Adipose tissue (tissue), 3 donors: ENCODE measurements around the gene SIDT1. TPM values are rescaled to one million over a fixed set of nuclear protein-coding genes. Genes with fewer than 3 reads are reported as not detected.

Experiments used
- H3K27ac ChIP-seq: one replicate; pipeline ENCODE4 v1.5.1; 2013; ENCODE audit warnings: low read depth, low read length
- WGBS, 3 donors: extraction: QIAGEN DNeasy Blood & Tissue Kit; methylation state at CpG; one replicate each; pipeline ENCODE4 v1.1.7; 2013; 5-methylcytosine and 5-hydroxymethylcytosine counted together
- polyA plus RNA-seq, 3 donors: library from polyadenylated mRNA; stranded (reverse); fragments of 200-250 nt; gene quantifications; one replicate each; pipeline ENCODE4 v1.2.3, GENCODE V29; 2013
- donor health status: healthy with polysubstance abuse.
- donor health status: Bipolar disorder and iron deficiency.
- donor health status: healthy.

SIDT1 gene
- polyA plus RNA-seq, 3 donors, result 0.75 to 1.1 (median 0.88) TPM

DNA sequence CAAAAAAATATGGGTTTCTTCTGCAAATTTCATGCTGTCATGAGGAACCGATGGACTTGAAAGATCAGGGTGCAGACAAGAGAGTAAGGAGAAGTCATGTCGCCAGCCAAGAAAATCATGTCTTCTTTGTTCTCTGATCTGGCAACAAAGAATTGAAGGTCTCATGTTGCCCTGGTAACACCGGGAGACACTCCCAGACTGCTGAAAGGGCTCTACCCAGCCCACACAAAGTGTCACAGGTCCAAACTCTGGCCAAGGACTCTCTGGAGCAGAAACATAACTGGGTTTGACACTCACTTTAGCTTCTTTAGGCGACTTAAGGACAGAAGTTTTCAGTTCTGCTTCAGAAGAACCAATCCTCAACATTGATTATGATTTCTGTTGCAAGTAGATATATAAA is 42.9 kb downstream of the SIDT1 start:
- H3K27ac ChIP-seq, result no peak overlapping the region
- 49 to 66% (median 52%) methylated on average over 4 of the region's 4 CpGs for WGBS, 3 donors

DNA sequence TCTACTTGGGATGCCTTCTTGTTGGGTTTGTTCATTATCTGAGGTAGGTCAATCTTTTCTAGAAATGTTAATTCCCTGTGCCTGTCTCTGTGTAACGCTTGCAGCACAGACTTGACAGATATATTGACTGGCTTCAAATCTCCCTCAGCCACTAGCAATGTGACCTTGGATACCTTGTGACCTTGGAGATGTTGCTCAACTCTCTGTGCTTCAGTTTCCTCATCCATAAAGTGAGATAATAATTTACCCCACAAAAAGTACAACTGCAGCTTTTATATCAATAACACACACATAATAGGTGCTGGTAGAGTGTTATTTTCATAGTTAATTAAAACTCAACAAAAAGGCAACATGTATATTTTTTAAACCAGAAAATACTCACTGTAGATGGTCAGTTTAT is 52.9 kb downstream of the SIDT1 start:
- WGBS, 3 donors, result 14 to 71% (median 46%) methylated on average over 1 of the region's 1 CpG

DNA sequence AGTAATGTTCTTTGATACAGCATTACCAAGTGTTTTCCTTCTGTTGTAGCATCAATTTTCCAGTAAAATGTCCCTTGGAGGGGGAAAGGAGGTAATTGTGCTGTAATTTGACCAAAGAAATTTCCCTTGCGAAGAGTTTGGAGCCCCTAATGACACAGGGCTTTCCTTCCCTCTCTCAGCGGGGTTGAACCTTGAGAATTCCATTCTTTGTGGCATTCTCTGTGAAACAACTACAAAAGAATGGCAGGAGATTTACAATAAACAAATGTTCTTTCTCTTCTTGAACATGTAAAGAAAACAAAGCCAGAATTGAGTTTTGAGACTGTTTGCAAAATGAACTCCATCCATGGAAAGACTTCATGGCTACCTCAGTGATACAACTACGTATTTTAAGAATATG is 53.4 kb downstream of the SIDT1 start:
- no peak overlapping the region for H3K27ac ChIP-seq
- 83 to 88% (median 86%) methylated on average over 3 of the region's 3 CpGs for WGBS, 3 donors

More for the DNA sequence above, 52.9 kb downstream of the SIDT1 start:
- no peak overlapping the region for H3K27ac ChIP-seq

DNA sequence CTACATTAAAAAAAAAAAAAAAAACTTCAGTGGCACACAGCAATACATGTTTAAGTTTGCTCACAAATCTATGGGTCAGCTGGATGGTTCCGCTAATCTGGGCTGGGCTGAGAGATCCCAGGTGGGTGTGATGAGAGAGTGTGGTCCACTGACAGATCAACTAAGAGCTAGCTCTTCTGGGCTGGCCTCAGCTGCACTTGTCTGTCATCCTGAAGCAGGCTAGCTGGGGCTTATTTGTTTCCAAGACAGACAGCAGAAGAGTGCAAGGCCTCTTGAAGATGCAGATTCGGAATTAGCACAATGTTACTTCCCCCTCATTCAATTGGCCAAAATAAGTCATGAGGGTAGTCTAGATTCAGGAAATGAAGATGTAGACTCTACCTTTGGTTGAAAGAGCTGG is 56.5 kb downstream of the SIDT1 start:
- no peak overlapping the region for H3K27ac ChIP-seq
- 93 to 98% (median 94%) methylated on average over 2 of the region's 2 CpGs for WGBS, 3 donors

DNA sequence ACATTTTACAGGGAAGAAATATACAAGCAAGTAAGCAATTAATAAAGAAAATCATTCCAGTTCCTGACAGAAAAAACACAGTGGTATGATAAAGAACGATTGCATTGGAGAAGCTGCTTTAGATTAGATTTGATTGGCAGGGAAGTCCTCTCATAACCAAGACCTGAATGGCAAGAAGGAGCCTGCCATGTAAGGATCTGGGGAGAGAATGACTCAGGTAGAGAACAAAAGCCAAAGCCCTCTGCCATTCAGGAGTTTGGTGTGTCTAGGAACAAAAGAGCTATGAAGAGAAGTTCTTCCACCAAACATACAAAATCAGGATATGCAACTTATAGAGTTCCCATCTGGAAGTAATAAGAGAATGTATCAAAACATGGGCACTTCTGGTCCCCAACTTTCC is 57.6 kb downstream of the SIDT1 start:
- H3K27ac ChIP-seq, result no peak overlapping the region
- 40 to 75% (median 70%) methylated on average over 1 of the region's 1 CpG for WGBS, 3 donors

DNA sequence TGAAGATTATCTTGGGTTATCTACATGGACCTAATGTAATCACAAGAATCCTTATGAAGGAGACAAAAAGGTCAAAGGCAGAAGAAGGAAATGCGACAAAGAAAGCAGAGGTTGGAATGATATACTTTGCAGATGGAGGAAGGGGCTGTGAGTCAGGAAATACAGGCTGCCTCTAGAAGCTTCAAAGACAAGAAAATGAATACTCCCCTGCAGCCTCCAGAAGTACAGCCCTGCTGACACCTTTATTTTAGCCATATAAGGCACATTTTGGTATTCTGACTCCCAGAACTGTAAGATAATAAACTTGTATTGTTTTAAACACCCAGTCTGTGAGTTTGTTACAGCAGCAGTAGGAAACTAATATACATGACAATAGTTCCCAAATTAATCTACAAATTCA is 58.6 kb downstream of the SIDT1 start:
- 50 to 67% (median 56%) methylated on average over 1 of the region's 1 CpG for WGBS, 3 donors
- H3K27ac ChIP-seq, result no peak overlapping the region

DNA sequence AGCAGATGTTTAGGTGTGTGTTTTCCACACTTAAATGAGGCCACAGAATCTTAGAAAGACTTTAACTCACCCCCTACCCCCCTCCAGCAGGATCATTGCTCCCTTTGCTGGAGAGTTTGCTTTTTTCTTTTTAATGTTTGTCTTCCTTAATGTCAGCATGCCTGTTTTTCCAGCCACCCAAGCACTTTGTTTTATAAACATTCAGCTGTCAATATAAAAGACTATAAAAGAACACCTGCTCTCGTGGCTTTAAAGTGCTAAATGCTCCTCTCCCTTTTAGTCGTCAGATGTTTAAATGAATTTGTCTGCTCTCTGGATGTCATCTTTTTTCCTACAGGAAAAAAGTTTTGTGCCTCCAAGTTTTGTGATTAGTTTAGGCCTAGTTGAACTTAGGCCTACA is 61.7 kb downstream of the SIDT1 start:
- 52 to 73% (median 61%) methylated on average over 2 of the region's 2 CpGs for WGBS, 3 donors
- no peak overlapping the region for H3K27ac ChIP-seq

DNA sequence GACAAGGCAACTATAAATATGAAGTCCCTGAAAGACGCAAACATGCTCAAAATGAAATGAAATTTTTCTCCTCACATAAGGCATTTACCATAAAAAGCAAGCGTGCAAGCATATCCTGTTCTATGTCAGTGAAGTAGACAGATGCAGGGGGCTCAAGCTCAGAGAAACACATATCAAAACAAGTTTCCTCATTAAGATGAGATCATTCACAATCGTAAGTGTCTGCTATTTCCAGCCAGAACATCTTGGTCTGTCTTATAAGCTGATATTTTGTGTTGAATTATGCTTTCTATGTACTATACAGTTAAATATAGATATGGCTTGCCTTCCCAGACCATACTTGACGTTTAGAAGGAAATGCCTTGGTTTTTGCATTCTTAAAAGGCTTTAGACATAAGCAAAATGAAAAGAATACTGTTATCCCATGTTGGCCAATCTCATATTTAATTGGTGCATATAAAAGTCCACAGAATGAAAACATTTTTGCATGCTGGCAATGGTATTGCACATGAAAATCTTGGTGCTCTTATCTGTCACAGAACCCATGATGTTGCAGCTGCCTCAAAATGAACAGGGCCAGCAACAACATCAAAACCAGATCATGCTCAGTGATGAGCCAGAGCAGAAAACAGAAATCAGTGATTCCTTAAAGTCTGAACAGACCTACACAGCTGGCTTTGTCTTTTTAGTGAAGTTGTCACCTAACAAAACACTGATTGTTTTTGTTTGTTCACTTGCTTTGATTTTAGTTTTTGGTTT is 65.4 kb downstream of the SIDT1 start:
- H3K27ac ChIP-seq, result no peak overlapping the region
- 59 to 83% (median 63%) methylated on average over 4 of the region's 4 CpGs for WGBS, 3 donors

DNA sequence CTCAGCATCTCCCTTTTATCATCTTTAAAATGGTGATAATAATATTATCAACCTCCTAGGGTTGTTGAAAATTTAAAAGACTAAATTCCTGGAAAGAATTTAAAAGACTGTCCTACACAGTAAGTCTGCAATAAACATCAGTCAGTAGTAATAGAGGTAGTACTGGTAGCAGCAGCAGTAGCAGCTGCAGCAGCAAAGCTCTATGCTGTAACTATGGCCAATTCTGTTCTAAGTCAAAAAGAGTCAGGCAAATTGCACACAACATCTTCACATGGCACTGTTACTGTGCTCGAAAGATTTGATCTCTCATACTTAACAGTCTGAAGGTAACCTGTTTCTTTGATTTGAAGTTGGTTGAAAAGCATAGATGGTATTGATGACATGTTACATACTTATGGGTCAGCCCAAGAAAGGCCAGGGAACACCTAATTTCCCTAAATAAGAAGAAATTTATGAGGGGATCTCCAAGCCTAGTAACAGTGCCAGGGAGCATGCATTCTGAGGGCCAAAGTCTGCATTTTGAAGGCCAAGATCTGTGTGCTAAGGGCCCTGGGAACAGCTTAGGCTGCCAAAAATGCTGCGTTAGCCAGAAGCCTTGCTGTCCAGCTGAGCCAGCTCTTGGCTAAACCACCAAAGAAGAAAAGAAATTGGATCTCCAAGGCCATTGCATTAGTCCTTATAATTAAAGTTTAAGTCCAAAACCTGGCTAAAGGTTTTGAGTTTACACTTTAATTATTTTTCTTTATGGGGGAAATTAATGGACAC is 68.2 kb downstream of the SIDT1 start:
- H3K27ac ChIP-seq, result no peak overlapping the region
- WGBS, 3 donors, result 63 to 76% (median 68%) methylated on average over 2 of the region's 2 CpGs

DNA sequence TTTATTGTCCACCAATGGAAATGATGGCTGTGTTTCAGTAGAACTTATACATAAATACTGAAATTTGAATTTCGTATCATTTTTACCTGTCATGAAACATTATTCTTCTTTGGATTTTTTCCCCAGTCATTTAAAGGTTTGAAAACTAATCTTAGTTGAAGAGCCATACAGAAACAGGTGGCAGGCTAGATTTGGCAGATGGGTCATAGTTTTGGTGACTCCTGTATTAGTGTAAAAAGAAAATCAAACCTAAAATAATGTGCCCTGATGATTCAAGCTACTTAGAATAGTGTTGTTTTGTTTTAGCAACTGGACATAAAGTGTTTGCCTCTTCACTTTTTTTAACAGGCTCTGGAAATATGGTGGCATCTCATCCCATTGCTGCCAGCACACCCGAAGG is 68.9 kb downstream of the SIDT1 start:
- H3K27ac ChIP-seq, result no peak overlapping the region
- 86 to 89% (median 89%) methylated on average over 2 of the region's 2 CpGs for WGBS, 3 donors

DNA sequence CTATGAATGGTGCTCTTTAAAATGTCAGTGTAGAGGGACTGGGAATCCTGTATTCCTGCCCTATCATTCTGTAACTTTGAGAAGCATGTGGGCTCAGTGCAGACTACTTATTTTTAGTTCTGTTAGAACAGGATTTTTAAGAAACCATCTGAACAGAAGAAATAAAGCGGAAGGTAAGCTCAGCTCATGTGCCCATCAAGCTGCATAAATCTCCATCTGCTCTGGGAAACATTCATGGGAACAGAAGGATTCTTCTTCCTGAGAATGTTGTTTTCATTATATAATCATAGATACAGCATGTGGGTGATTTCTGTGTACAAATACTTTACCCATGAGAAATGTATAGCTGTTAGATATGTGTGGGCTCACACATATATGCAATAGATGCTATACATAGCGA is 69.9 kb downstream of the SIDT1 start:
- H3K27ac ChIP-seq, result no peak overlapping the region
- WGBS, 3 donors, result 95 to 100% (median 95%) methylated on average over 2 of the region's 2 CpGs

DNA sequence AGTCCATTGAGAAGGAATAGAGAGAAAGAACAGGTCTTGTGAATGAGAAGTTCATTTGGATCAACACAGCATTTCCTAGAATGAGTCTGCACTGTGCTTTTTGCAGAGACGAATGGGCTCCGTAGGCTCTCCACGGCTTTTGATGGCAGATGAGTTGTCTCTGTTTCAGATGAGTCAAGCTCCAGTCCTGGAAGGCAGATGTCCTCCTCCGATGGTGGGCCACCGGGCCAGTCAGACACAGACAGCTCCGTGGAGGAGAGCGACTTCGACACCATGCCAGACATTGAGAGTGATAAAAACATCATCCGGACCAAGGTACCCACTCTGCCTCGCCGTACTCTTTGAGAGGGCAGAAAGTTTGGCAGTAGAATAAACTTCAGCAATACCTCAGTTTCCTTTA is 70.5 kb downstream of the SIDT1 start:
- WGBS, 3 donors, result 92 to 94% (median 94%) methylated on average over 11 of the region's 11 CpGs
- H3K27ac ChIP-seq, result no peak overlapping the region

DNA sequence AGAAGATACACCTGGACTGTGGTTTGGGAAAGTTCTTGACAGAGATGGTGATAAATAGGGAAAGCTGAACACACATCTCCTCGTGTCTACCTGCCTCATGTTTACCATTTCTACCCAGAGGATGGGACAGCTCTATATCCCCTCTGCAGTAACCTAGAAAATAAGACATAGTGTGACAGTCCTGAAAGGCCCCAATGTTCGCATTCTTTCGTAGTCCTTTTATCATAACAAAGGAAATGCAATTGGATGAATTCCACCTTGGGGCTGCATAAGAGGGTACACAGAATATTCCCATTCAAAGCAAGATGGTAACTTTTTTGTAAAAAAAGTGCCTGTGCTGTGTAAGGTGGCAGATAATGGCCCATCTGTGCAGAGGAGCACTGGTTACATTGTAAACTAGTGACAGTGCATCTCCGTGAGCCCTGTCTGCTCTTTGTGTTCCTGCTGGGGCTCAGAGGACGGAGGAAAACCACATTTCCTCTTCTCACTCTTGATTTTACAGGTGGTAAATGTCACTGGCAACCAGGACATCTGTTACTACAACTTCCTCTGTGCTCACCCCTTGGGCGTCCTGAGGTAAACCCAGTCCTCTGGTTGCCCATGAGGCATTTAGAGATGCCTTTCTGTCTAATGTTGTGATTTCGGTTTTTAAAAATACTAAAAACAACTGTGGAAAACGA is 74.3 kb downstream of the SIDT1 start:
- no peak overlapping the region for H3K27ac ChIP-seq
- 36 to 58% (median 42%) methylated on average over 8 of the region's 8 CpGs for WGBS, 3 donors

DNA sequence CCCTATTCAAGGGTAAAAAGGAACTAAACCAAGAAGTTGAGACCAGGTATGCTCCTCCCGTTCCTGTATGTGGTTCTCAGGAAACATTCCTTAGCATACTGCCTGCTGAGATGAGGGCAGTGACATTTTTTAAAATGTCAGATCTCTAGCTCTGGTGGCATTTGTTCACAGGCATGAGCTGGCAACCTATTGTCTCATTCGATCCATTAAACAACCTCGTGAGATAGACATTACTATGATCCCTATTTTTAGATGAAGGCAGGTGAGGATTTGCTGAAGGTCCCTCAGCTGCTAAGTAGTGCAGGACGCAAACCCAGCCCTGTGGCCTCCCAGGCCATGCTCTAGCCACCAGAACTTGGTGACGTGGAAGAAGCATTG is 74.9 kb downstream of the SIDT1 start:
- no peak overlapping the region for H3K27ac ChIP-seq
- WGBS, 3 donors, result 61 to 77% (median 67%) methylated on average over 5 of the region's 5 CpGs

DNA sequence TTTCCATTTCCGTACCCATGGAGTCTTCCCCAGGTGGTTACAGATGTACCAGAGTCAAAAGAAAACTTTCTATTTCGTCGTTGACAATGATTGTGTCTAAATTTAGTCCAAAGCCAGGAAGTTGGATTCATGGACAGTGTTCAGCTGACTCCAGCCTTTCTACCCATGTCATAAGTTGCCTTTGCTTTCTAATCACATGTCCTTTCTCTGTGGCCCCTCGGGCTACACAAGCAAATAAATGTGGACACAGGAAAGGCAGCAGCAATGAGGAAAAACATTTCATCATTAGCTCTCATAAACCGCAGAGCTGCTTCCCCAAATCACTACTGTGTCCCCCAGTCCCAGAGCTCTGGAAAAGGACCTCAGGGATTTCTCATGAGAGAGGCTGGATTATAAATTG is 82.0 kb downstream of the SIDT1 start:
- 30 to 67% (median 30%) methylated on average over 5 of the region's 5 CpGs for WGBS, 3 donors

DNA sequence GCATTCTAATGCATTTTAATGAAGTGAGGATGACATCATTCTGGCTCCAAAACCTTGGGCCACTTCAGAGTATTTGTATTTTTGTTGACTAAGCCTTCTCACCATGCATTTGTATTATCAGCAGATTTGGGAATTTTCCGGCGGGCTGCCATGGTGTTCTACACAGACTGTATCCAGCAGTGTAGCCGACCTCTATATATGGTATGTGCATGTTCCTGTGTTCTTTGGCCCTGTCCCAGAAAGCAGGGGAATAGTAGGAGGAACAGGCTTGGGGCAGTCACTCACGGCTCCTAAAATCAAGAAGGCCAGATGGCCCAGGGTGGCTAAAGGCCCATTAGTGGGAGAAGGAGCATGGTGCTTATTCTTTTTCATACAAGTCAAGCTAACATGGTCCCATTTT is 83.6 kb downstream of the SIDT1 start:
- no peak overlapping the region for H3K27ac ChIP-seq
- WGBS, 3 donors, result 79 to 82% (median 81%) methylated on average over 4 of the region's 4 CpGs

More for the DNA sequence above, 82.0 kb downstream of the SIDT1 start:
- no peak overlapping the region for H3K27ac ChIP-seq

DNA sequence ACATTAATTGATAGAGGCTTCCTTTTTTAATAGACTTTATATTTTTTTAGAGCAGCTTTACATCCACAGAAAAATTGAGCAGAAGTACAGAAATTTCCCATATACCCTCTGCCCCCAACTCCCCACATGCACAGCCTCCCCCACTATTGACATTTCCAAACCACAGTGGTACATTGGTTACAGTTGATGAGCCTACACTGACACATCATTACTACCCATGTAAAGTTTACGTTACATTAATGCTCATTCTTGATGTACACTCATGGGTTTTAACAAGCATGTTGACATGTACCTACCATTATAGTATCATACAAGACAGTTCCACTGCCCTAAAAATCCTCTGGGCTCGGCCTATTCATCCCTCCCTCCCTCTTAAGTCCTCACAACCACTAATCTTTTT is 85.4 kb downstream of the SIDT1 start:
- no peak overlapping the region for H3K27ac ChIP-seq
- 89 to 92% (median 91%) methylated on average over 2 of the region's 2 CpGs for WGBS, 3 donors

DNA sequence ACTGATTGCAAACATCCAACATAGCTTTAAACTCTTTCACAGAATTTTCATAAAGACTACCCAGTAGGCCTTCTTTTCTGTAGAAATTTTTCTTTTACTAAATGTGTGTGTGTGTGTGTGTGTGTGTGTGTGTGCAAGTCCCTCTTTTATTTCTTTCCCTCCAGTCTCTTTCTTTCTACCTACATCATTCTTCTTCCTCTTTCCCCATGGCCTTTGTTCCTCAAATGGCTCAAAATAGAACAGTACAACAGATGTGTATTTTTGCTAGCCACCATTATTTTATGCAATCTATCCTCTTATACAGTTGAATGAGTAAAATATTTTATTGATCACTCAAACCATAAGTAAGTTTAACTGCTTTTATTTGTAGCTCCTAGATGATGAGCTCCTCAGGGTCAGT is 87.7 kb downstream of the SIDT1 start:
- H3K27ac ChIP-seq, result no peak overlapping the region

DNA sequence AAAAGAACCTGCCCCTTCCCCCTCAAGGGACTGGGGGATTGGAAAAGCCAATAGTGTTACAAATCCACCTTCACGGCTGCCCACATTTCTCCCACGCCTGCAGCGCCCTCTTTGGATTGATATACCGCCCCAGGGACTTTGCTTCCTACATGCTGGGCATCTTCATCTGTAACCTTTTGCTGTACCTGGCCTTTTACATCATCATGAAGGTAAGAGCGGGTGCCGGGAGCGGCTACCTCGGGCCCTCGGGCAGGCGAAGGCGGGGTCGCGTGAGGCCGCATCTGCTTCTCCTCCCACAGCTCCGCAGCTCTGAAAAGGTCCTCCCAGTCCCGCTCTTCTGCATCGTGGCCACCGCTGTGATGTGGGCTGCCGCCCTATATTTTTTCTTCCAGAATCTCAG is 91.0 kb downstream of the SIDT1 start:
- no peak overlapping the region for H3K27ac ChIP-seq
- WGBS, 3 donors, result 52 to 60% (median 54%) methylated on average over 19 of the region's 19 CpGs
